Kidney (tissue), 14 donors: Measurements from ENCODE around the gene EDARADD. TPM values are rescaled to one million over a fixed set of nuclear protein-coding genes. Genes with fewer than 3 reads are reported as not detected.

Experiments used
- DNase-seq, 5 donors: peaks; one replicate each; pipeline ENCODE4 v3.0.0-alpha.2; 2013 to 2020
- FAIRE-seq: peaks from 2 replicates; lab custom pipeline; 2012; peaks lifted over from hg19 to GRCh38; lab: Jason Lieb, UNC
- H3K27ac ChIP-seq, 2 donors: one replicate each; pipeline ENCODE4 v1.7.0; 2013; ENCODE audit warnings: low read depth in 2 of 2, low read length in 2 of 2, inconsistent platforms in 1 of 2
- H3K27me3 ChIP-seq: one replicate; pipeline ENCODE4 v1.7.1; 2013; ENCODE audit warnings: low read length, inconsistent platforms; ENCODE audit not compliant: control insufficient read depth, insufficient read depth
- H3K36me3 ChIP-seq, 3 donors: one replicate each; pipeline versions ENCODE4 v1.7.0 to v1.7.1; 2013; ENCODE audit warnings: low read length in 3 of 3, control low read depth in 1 of 3, inconsistent platforms in 1 of 3; ENCODE audit not compliant: insufficient read depth in 3 of 3, control insufficient read depth in 2 of 3
- H3K4me1 ChIP-seq, 3 donors: one replicate each; pipeline versions ENCODE4 v1.7.0 to v1.7.1; 2013; ENCODE audit warnings: low read length in 3 of 3, inconsistent platforms in 1 of 3, low read depth in 1 of 3; ENCODE audit not compliant: control insufficient read depth in 2 of 3, insufficient read depth in 2 of 3
- H3K4me3 ChIP-seq, 3 donors: one replicate each; pipeline versions ENCODE4 v1.7.0 to v1.8.1; 2013; ENCODE audit warnings: low read length in 3 of 3, control low read depth in 1 of 3, inconsistent platforms in 1 of 3
- H3K9ac ChIP-seq, 3 donors: one replicate each; pipeline versions ENCODE4 v1.7.0 to v1.7.1; 2013; ENCODE audit warnings: low read length in 3 of 3, control low read depth in 1 of 3, inconsistent platforms in 1 of 3
- H3K9me3 ChIP-seq, 3 donors: one replicate each; pipeline versions ENCODE4 v1.7.0 to v1.7.1; 2013; ENCODE audit warnings: low read length in 3 of 3, control low read depth in 1 of 3, inconsistent platforms in 1 of 3; ENCODE audit not compliant: control insufficient read depth in 2 of 3, insufficient read depth in 1 of 3
- intact Hi-C: fragments of 100-400 bp; cut with DNase I; formaldehyde crosslinking; loops from one replicate; pipeline ENCODE4 v1.11.1; 2022
- polyA plus RNA-seq: library from polyadenylated mRNA; stranded (reverse); fragments of 350-450 nt; fragmentation: Illumina TruSeq; extraction: RNeasy Lipid Tissue Mini Kit (QIAGEN cat#74804); gene quantifications from one replicate; pipeline ENCODE4 v1.2.3, GENCODE V29; 2014; ENCODE audit warnings: low read depth, low replicate concordance; ENCODE audit not compliant: insufficient read depth
- total RNA-seq: library from RNA; stranded (reverse); fragmentation: NEBNext Ultra II Directional; extraction: Animal tissue kit (Norgen Biotek cat#: 25700); gene quantifications from one replicate; pipeline ENCODE4 v1.2.1, GENCODE V29; 2021
- TF ChIP-seq, protein P1 (sequence below): IDR thresholded peaks from 3 replicates; pipeline ENCODE4 v1.5.1; 2012; ENCODE audit warnings: mild to moderate bottlenecking, moderate library complexity, borderline replicate concordance; ENCODE audit not compliant: insufficient read depth; ENCODE audit errors: extremely low read depth
- donor health status: control.
- donor health status: control.
- donor health status: control.
- donor health status: control.
- donor health status: control.
- donor health status: DM: yes; HTN: yes; CAD: no.
- donor health status: Normal renal cell carcinoma (clear cell type).

Gene EDARADD
- total and polyA plus RNA-seq, 2 donors from 2014 or later = 0.82 to 2.2 TPM

DNA sequence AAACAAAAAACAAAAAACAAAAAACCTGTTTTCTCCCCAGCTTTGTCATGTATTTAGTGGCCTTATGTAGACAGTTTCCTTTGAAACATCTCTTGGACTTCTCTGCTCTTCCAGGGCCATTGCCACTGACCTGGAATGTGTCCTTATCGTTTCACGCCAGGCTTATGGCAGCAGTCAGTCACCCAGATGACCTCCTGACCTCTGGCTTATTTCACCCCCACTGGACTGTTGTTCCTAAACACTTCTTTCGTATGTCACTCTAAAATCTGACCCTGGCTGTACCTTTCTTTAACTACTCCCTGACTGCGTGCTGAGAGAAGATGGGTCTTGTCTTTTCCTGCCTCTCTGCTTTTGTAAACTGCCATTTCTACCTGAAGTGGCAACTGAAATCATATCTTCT, 138.8 kb downstream of the EDARADD start:
- H3K4me3 ChIP-seq = no peak overlapping the region
- peaks cover 0 to 2% (median 0%) of the 10 kb centered on the region in 3 donors for H3K4me1 ChIP-seq
- FAIRE-seq (no peak), DNase-seq (no peak)
- H3K27me3 ChIP-seq = no peaks in the 10 kb centered on the region
- TF ChIP-seq, protein P1, sequence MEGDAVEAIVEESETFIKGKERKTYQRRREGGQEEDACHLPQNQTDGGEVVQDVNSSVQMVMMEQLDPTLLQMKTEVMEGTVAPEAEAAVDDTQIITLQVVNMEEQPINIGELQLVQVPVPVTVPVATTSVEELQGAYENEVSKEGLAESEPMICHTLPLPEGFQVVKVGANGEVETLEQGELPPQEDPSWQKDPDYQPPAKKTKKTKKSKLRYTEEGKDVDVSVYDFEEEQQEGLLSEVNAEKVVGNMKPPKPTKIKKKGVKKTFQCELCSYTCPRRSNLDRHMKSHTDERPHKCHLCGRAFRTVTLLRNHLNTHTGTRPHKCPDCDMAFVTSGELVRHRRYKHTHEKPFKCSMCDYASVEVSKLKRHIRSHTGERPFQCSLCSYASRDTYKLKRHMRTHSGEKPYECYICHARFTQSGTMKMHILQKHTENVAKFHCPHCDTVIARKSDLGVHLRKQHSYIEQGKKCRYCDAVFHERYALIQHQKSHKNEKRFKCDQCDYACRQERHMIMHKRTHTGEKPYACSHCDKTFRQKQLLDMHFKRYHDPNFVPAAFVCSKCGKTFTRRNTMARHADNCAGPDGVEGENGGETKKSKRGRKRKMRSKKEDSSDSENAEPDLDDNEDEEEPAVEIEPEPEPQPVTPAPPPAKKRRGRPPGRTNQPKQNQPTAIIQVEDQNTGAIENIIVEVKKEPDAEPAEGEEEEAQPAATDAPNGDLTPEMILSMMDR = no peak
- peaks cover 0 to 6% (median 0%) of the 10 kb centered on the region in 3 donors for H3K36me3 ChIP-seq
- intact Hi-C loops = no loop called here
- H3K27ac ChIP-seq = no peak overlapping the region
- H3K9me3 ChIP-seq = no peaks in the 10 kb centered on the region
- H3K9ac ChIP-seq = no peak overlapping the region

- intact Hi-C loops = no loop called here
- TF ChIP-seq, protein P1 = no peak
- no peak for FAIRE-seq
- Histone ChIP-seq H3K27me3 (no peaks in the 10 kb centered on the region), H3K36me3 (peaks cover 0 to 6% (median 5%) of the 10 kb centered on the region in 3 donors), H3K9me3 (no peaks in the 10 kb centered on the region), H3K4me3 (no peak overlapping the region), H3K4me1 (peaks cover 0 to 2% (median 0%) of the 10 kb centered on the region in 3 donors), H3K9ac (no peak overlapping the region), H3K27ac (no peak overlapping the region)
- no peak for DNase-seq
Measured at GRCh38 chr1:236534151-236534651, 140.1 kb downstream of the EDARADD start.

Other genes starting within 250 kb of the EDARADD start
- 9.9 TPM for gene ERO1B, start 112.3 kb upstream of the EDARADD start, total RNA-seq
- gene ERO1B, start 112.3 kb upstream of the EDARADD start, polyA plus RNA-seq = 5.7 TPM
- gene LGALS8, start 129.7 kb downstream of the EDARADD start, total RNA-seq = 53.3 TPM
- 17.6 TPM for gene LGALS8, start 129.7 kb downstream of the EDARADD start, polyA plus RNA-seq
- 34.4 TPM for gene HEATR1, start 210.2 kb downstream of the EDARADD start, total RNA-seq
- gene HEATR1, start 210.2 kb downstream of the EDARADD start, polyA plus RNA-seq = 2.9 TPM